Stomach smooth muscle (tissue), 2 donors: ENCODE data around the gene DLG5.

Source experiments
- H3K27ac ChIP-seq: one replicate; pipeline ENCODE4 v1.7.0; 2013; ENCODE audit warnings: mild to moderate bottlenecking, low read length, inconsistent platforms
- H3K27me3 ChIP-seq, 2 donors: one replicate each; pipeline ENCODE4 v1.7.0; 2013; ENCODE audit warnings: low read length in 2 of 2; ENCODE audit not compliant: insufficient read depth in 2 of 2, control insufficient read depth in 1 of 2
- H3K36me3 ChIP-seq, 2 donors: one replicate each; pipeline ENCODE4 v1.7.0; 2013; ENCODE audit warnings: low read length in 2 of 2; ENCODE audit not compliant: control insufficient read depth in 2 of 2, insufficient read depth in 2 of 2
- H3K4me1 ChIP-seq: one replicate; pipeline ENCODE4 v1.7.0; 2013; ENCODE audit warnings: low read length; ENCODE audit not compliant: control insufficient read depth, insufficient read depth
- H3K4me3 ChIP-seq, 2 donors: one replicate each; pipeline ENCODE4 v1.7.0; 2013; ENCODE audit warnings: low read length in 2 of 2
- H3K9ac ChIP-seq, 2 donors: one replicate each; pipeline ENCODE4 v1.7.0; 2013; ENCODE audit warnings: low read length in 2 of 2, mild to moderate bottlenecking in 1 of 2
- H3K9me3 ChIP-seq, 2 donors: one replicate each; pipeline ENCODE4 v1.7.0; 2013; ENCODE audit warnings: low read length in 2 of 2; ENCODE audit not compliant: control insufficient read depth in 2 of 2
- donor health status: healthy.
- donor health status: Pancreatic carcinoma.

The DLG5 gene

DNA sequence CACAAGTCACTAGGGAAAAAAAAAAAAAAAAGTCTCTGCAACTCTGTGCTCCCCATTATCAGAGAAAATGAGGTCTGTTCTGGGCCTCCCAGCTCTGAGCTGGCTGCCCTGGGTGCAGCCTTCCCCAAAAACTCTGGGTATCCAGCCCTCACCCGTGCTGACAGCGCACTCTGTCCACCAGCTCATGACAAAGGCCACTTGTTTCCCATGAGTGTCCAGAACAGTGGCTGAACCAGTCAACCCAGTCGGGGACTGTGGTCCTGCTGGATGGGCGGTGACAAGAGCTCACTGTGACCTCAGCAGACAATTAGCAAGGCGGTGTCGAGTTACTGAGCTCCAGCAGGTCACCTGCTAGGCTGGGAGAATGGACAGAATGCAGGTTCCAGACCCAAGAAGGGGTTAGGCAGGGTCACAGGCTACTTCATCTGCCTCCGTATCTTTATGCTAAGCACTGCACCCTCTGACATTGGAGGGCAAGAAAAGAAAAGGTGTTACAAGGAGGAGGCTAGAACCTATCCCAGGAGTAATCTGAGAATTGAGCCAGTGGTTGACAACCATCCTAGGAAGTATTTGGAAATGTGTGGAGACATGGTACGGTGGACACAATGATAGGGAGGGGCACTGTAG, 37.2 kb downstream of the DLG5 start:
- peak overlapping the region; percentile 78 for H3K27ac ChIP-seq
- H3K4me1 ChIP-seq = peaks cover 77% of the 10 kb centered on the region
- H3K9me3 ChIP-seq = no peaks in the 10 kb centered on the region
- peak overlapping the region in 1 of 2 donors; percentile 15 for H3K4me3 ChIP-seq
- H3K36me3 ChIP-seq = peaks cover 0 to 3% of the 10 kb centered on the region in 2 donors
- H3K27me3 ChIP-seq = no peaks in the 10 kb centered on the region
- H3K9ac ChIP-seq = no peak overlapping the region

DNA sequence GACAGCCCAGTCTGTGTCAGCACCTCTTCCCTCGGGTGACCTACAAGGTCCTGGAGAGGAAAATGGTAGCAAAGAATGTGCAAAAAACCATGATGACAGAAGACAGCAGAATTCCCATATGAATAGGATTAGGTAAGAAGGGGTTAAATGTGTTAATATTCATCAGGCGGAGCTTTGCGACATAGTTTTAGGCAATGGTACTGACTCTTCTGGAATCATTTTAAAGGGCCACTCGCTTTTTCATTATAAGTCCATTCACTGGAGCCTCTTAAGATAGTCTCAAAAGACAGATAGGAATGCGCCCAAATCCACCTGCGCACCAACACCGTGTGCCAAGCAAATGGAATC, 38.2 kb downstream of the DLG5 start:
- Histone ChIP-seq H3K9ac (peak overlapping the region in 1 of 2 donors; percentile 0), H3K36me3 (peaks cover 0 to 3% of the 10 kb centered on the region in 2 donors), H3K9me3 (no peaks in the 10 kb centered on the region), H3K4me1 (peaks cover 68% of the 10 kb centered on the region), H3K27me3 (no peaks in the 10 kb centered on the region), H3K27ac (peak overlapping the region; percentile 78), H3K4me3 (peak overlapping the region; percentile 4 to 62)

DNA sequence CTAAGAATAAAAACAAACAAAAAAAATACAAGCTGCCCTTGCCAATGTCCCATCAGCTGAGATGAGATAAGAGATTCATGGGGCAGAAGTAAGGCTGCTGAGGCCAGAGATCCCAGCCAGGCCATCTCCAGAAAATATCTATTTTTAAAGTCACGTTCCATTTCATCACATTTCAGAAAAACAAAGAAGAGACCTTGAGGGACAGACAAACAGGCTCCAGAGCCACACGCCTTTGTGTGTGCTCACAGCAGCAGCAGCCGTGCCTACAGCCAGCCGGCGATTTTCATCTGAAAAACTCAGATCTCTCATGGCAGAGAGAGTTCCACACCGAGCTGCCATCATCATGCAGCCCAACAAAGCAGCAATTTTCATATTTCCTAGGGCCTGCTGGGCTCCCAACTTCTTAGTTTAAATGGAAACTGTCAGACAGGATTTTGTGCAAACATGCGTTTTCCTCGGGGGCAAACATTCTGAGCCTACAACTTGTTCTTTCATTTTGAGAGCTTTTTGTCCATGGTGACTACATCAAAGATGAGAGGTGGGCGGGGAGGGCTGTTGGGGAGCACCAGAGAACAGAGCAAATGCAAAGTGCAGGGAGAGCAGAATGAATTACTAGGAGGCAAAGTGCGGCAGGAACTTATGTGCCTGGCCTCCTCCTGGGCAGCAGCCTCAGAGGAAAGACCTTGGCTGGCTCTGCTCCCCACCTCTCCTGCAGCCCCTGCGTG, 38.8 kb downstream of the DLG5 start:
- Histone ChIP-seq H3K36me3 (peaks cover 0 to 3% of the 10 kb centered on the region in 2 donors), H3K27me3 (no peaks in the 10 kb centered on the region), H3K9me3 (no peaks in the 10 kb centered on the region), H3K4me1 (peaks cover 68% of the 10 kb centered on the region), H3K4me3 (peak overlapping the region; percentile 4 to 62), H3K27ac (peak overlapping the region; percentile 78), H3K9ac (peak overlapping the region; percentile 0 to 36)

GRCh38 chr10:77886795-77887355, 39.7 kb downstream of the DLG5 start:
- Histone ChIP-seq H3K27me3 (no peaks in the 10 kb centered on the region), H3K27ac (peak overlapping the region; percentile 78), H3K36me3 (peaks cover 0 to 1% of the 10 kb centered on the region in 2 donors), H3K9me3 (no peaks in the 10 kb centered on the region), H3K9ac (peak overlapping the region; percentile 0 to 5), H3K4me3 (no peak overlapping the region), H3K4me1 (peaks cover 61% of the 10 kb centered on the region)

DNA sequence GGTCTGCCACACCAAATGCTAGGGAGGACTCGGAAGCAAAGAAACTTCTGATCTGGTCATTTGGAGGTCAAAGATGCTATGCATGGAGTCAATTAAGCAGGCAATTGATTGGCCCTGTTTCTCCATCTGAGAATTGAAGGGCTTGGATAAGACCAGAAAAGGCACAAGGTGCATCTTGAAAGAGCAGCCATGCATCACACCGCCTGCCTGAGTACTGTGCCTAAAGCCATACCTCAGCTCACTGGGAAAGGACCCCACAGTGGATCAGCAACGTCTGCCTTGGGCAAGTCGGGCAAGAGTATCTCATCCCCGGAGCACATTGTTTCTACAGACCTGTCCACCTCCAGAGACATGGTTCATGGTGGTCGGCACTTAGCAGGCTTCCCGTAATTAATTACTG, 42.4 kb downstream of the DLG5 start:
- H3K36me3 ChIP-seq = peaks cover 0 to 2% of the 10 kb centered on the region in 2 donors
- no peaks in the 10 kb centered on the region for H3K9me3 ChIP-seq
- no peak overlapping the region for H3K9ac ChIP-seq
- no peaks in the 10 kb centered on the region for H3K27me3 ChIP-seq
- peaks cover 48% of the 10 kb centered on the region for H3K4me1 ChIP-seq
- H3K27ac ChIP-seq = no peak overlapping the region
- H3K4me3 ChIP-seq = no peak overlapping the region

- Histone ChIP-seq H3K27ac (no peak overlapping the region), H3K36me3 (peaks cover 0 to 2% of the 10 kb centered on the region in 2 donors), H3K9me3 (no peaks in the 10 kb centered on the region), H3K4me3 (no peak overlapping the region), H3K27me3 (no peaks in the 10 kb centered on the region), H3K4me1 (peaks cover 46% of the 10 kb centered on the region), H3K9ac (no peak overlapping the region)
These were observed 44.9 kb downstream of the DLG5 start for GRCh38 chr10:77881636-77882035.

GRCh38 chr10:77881222-77881621, 45.3 kb downstream of the DLG5 start:
- no peaks in the 10 kb centered on the region for H3K27me3 ChIP-seq
- H3K4me3 ChIP-seq = no peak overlapping the region
- H3K36me3 ChIP-seq = peaks cover 0 to 2% of the 10 kb centered on the region in 2 donors
- no peaks in the 10 kb centered on the region for H3K9me3 ChIP-seq
- H3K4me1 ChIP-seq = peaks cover 46% of the 10 kb centered on the region
- no peak overlapping the region for H3K9ac ChIP-seq
- no peak overlapping the region for H3K27ac ChIP-seq

- Histone ChIP-seq H3K4me1 (peaks cover 39% of the 10 kb centered on the region), H3K27ac (no peak overlapping the region), H3K9ac (no peak overlapping the region), H3K27me3 (no peaks in the 10 kb centered on the region), H3K36me3 (peaks cover 0 to 2% of the 10 kb centered on the region in 2 donors), H3K4me3 (no peak overlapping the region), H3K9me3 (no peaks in the 10 kb centered on the region)
These were observed 46.8 kb downstream of the DLG5 start for GRCh38 chr10:77879710-77880109.

- H3K9ac ChIP-seq = no peak overlapping the region
- H3K36me3 ChIP-seq = peaks cover 0 to 2% of the 10 kb centered on the region in 2 donors
- H3K4me3 ChIP-seq = no peak overlapping the region
- peak overlapping the region; percentile 71 for H3K27ac ChIP-seq
- H3K4me1 ChIP-seq = peaks cover 42% of the 10 kb centered on the region
- no peaks in the 10 kb centered on the region for H3K27me3 ChIP-seq
- no peaks in the 10 kb centered on the region for H3K9me3 ChIP-seq
These were observed 47.5 kb downstream of the DLG5 start for GRCh38 chr10:77879065-77879464.

DNA sequence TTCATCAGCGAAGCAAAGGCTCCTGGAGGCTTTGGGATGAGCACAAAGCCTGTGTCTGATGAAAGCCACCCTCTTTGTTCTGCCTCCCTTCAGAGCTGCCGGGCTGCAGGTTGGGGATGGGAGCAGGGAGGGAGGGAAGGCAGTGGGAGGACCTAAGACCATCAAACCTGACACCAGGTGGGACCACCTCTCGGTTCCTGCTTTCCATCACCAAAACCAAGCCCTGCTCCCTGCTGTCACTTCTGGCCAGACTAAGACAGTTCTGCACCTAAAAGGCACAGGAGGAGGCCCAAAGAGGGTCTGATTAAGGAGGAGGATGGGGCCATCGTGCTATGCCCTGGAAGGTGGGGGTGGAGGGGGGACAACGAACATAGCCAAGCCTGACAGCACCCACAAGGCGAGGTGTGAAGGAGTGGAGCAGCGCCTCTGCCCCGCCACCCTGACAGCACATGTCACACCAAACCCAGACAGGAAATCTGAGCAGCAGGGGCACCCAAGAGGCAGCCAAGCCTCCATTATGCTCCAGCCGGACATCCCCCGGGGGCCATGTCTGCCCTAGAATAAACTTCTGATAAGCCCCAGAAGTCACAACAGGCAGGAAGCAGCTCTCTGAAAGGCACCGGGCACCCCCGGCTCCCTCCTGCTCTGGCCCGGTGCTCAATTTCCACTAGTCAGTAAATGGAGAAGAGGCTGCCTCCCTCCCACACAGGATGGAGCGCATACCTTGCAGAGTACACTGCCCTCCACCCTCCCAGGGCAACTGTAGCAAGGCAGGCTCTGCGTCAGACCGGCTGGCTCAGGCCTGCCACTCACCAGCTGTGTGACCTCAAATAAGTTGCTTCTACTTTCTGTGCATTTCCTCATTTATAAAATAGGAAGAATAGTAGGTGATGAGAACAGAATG, 48.9 kb downstream of the DLG5 start:
- peak overlapping the region; percentile 58 to 65 for H3K9ac ChIP-seq
- no peaks in the 10 kb centered on the region for H3K9me3 ChIP-seq
- no peaks in the 10 kb centered on the region for H3K27me3 ChIP-seq
- peak overlapping the region; percentile 41 to 54 for H3K4me3 ChIP-seq
- peaks cover 0 to 2% of the 10 kb centered on the region in 2 donors for H3K36me3 ChIP-seq
- H3K27ac ChIP-seq = peak overlapping the region; percentile 71
- H3K4me1 ChIP-seq = peaks cover 50% of the 10 kb centered on the region
